GM10266 (cell line): ENCODE results near the gene DLGAP4.
A peak's percentile ranks its signal among the peaks of the same experiment; 100 is the strongest.

Experiments
- DNase-seq: peaks from one replicate; pipeline ENCODE4 v3.0.0; 2012; ENCODE audit errors: extremely low spot score
- TF ChIP-seq, protein P1 (sequence below): IDR thresholded peaks from 2 replicates; pipeline ENCODE4 v1.5.1; 2012; ENCODE audit warnings: mild to moderate bottlenecking, low read depth; ENCODE audit not compliant: control insufficient read depth, insufficient read depth; ENCODE audit errors: missing control alignments

The DLGAP4 gene

DNA sequence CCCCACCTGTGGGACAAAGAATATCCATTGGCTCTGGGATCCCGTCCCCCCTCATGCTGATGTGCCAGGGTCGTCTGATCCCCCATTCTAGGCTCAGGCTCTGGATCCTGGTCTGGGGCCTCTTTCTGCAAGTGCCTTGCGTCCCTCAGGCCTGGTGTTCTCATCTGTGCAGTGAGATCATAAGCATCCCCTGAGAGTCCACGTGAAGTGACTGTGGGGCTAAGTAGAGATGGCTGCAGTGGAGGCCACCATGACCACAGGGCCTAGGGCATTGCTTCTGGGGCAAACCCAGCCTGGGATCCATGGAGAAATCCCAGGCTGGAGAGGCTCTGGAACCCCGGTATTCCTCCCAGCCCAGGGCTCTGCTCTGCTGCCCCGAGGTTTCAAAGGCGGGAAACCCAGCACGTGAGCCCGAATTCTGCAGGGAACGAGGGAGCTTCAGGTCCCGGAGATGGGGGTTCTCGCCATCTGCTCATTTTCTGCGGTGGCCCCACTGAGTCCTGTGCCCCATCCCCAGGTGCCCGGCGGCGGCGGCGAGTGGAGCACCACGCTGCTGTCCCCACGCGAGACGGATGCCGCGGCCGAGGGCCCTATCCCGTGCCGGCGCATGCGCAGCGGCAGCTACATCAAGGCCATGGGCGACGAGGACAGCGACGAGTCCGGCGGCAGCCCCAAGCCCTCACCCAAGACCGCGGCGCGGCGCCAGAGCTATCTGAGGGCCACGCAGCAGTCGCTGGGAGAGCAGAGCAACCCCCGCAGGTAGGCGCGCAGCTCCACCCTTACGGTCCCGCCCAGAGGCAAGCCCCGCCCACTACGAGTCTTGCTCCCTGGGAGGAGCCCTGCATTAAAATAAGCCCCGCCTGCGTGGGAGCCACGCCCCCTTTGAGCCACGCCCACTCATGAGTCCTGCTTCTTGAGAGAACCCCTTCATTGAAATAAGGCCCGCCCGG lies 129.7 kb downstream of the DLGAP4 start:
- peak; percentile 76 for DNase-seq
- TF ChIP-seq, protein P1, sequence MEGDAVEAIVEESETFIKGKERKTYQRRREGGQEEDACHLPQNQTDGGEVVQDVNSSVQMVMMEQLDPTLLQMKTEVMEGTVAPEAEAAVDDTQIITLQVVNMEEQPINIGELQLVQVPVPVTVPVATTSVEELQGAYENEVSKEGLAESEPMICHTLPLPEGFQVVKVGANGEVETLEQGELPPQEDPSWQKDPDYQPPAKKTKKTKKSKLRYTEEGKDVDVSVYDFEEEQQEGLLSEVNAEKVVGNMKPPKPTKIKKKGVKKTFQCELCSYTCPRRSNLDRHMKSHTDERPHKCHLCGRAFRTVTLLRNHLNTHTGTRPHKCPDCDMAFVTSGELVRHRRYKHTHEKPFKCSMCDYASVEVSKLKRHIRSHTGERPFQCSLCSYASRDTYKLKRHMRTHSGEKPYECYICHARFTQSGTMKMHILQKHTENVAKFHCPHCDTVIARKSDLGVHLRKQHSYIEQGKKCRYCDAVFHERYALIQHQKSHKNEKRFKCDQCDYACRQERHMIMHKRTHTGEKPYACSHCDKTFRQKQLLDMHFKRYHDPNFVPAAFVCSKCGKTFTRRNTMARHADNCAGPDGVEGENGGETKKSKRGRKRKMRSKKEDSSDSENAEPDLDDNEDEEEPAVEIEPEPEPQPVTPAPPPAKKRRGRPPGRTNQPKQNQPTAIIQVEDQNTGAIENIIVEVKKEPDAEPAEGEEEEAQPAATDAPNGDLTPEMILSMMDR: no peak

GRCh38 chr20:36439040-36439730 lies 133.0 kb downstream of the DLGAP4 start:
- DNase-seq: peak; percentile 78
- TF ChIP-seq, protein P1: peak; percentile 97

DNA sequence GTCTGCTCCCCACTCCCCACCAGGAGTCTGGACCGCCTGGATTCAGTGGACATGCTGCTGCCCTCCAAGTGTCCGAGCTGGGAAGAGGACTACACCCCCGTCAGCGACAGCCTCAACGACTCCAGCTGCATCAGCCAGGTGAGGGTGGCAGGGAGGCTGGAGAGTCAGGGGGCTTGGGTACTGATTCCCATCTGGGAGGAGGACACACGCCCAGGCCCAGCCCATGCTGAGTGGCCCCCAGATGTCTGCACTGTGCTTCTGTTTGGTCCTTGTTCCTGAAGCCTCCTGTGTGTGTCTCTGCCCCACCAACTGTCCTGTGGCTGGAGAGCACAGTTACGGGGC lies 133.6 kb downstream of the DLGAP4 start:
- DNase-seq: no peak
- TF ChIP-seq, protein P1: no peak

DNA sequence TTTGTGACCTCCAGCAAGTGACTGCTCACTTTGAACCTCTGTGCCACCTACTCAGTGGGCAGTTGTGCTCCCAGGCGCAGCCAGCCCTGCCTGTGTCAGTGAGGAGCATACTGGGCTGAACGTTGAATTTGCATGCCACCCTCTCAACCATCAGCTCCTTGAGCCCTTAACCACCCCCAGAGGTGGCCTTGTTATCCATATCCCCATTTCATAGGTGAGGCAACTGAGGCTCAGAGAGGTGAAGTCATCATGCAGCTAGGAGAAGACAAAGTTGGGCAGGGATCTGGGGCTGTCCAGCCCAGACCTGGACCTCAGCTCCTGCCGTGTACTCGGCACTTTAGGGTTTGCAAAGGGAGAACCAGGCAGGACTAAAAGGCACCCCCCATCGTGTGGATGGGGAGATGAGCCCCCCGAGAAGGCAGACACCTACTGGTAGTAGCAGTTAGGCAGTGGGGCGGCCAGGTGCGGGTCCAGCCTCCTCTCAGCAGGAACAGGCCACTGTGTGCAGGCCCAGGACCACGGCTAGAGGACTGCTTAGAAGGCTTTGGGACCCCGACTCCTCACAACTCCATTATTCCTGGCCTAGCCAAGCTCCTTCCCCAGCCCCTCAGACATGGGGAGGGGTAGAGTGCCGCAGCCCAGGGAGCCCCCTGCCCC lies 134.4 kb downstream of the DLGAP4 start:
- no peak for DNase-seq
- TF ChIP-seq, protein P1: no peak

- no peak for DNase-seq
- TF ChIP-seq, protein P1: no peak
Measured at GRCh38 chr20:36441027-36441414, 134.9 kb downstream of the DLGAP4 start.

DNA sequence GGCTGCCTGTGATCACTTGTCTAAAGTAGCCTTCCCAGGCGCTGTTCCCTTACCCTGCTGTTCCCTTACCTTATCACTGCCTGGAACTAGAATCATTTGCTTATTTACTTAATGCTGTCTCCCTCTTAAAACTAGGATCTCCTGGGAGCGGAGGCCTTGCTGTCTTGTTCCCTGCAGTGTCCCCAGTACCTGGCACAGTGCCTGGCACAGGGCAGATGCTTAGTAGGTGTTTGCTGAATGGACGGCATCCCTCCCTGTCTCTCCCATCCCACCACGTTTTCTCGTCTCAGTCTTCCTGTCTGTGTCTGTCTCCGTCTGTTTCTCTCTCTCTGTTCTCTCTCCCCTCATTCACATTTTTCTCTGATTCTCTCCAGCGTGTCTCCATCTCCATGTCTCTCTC lies 135.3 kb downstream of the DLGAP4 start:
- TF ChIP-seq, protein P1: no peak
- DNase-seq: no peak
